LNCaP clone FGC (cell line): Measurements from ENCODE around the gene MYO10.

ENCODE experiments used
- DNase-seq: peaks from one replicate; pipeline ENCODE4 v3.0.0-alpha.2; 2011; ENCODE audit warnings: low read depth
- H3K4me3 ChIP-seq: 2 replicates; pipeline ENCODE4 v1.5.1; 2011; ENCODE audit warnings: mild to moderate bottlenecking, low read depth, low read length, control low read depth
- CTCF ChIP-seq: IDR thresholded peaks from 2 replicates; pipeline ENCODE4 v1.5.1; 2012; ENCODE audit warnings: mild to moderate bottlenecking; ENCODE audit not compliant: control insufficient read depth, insufficient read depth; ENCODE audit errors: extremely low read depth

MYO10 gene

DNA sequence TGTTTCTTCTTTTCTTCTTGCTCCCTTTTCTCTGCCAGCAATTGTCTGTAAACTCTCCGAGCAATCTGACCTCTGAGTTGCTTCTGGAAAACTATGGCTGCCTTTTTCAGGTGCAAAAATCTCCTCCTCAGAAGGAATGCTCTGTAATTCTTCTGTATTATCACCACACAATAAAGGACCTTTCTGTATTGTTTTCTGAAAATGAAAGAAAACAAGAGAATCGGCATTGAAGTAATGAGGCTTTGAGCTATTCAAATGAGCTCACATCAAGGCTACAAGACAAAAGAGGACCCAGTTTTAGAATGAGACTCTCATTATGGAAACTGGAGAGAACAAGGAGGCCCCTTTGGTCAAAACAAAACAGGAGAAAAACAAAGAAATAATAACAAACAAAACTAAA lies 233.1 kb downstream of the MYO10 start:
- H3K4me3 ChIP-seq, result no peak overlapping the region
- no peak for TF ChIP-seq CTCF
- no peak for DNase-seq

DNA sequence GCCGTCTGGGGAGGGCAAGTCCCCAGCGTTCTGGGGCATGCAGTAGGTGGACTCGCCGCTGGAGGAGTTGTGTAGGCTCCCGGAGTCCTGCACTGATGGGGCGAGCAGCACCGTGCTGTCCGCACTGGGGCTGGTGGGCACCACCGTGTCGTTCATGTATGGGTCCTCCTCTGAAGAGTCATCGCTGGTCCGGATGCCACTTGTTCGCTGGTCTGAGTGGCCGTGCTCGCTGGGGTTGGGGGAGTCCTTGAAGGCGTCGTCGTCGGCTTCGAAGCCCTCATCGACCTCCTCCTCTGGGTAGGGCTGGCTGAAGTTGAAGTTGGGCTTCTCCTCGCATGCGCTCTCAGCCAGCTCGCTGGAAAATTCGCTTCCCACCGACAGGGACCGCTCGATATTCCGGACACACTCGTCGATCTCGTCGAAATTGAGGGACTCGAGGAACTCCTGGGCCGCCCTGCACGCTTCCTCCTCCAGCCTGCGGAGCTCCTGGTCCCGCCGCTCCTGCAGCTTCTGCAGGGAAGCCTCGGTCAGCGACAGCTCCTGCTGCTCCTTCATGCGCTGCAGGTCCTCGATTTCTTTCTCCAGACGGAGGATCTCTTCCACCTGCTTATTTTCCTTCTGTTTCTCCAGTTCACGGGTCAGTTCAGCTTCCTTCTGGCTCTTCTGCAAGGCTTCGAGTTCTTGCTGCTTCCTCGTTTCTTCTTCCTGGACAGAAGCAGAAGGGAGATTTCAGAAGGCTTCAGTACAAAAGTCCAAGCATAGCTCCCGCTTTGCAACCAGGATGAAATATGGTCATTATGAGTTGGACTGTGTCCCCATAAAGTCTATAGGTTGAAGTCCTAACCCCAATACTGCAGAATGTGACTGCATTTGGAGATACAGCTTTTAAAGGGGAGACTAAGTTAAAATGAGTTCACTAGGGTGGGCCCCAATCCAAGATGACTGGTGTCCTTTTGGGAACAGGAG lies 234.7 kb downstream of the MYO10 start:
- no peak for TF ChIP-seq CTCF
- no peak overlapping the region for H3K4me3 ChIP-seq
- DNase-seq, result no peak

GRCh38 chr5:16700081-16700480 lies 236.0 kb downstream of the MYO10 start:
- H3K4me3 ChIP-seq, result no peak overlapping the region
- no peak for TF ChIP-seq CTCF

DNA sequence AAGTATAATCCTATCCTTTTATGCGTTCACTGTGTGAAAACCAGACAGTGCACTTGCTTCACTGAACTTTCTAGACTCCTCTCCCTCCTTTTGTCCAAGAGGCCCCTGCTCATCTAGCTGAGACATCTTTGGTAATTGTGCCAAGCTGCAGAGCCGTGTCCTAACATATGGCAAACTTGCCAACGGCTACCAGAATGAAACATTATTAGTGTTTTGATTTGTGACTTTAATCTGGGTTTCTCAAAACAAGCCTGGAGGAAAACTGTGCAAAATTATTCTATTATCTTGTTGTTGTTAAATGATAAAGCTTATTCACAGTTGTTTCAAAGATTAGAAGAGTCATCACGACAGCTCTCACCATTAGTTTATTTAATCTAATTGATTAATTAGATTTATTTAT lies 240.3 kb downstream of the MYO10 start:
- H3K4me3 ChIP-seq, result no peak overlapping the region
- no peak for DNase-seq
- TF ChIP-seq CTCF, result no peak

More at GRCh38 chr5:16700081-16700480, 236.0 kb downstream of the MYO10 start:
- DNase-seq, result no peak

DNA sequence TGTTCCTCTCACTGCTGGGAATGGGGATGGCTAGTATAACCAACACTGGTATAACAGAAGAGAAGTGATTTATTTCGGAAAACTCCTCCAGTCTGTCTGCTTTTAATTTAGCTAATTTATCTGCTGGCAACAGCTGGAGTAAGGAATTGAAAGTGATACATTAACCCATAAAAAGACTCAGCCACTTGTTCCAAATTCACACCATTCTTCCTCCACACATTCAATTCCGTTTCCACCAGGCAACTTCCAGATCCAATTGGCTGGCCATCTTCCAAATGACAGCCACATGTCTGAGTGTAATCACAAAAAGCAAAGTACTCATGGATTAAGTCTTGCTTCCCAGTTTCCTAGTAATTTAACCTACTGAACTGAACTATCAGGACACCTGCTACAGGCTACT lies 242.2 kb downstream of the MYO10 start:
- no peak overlapping the region for H3K4me3 ChIP-seq
- no peak for DNase-seq
- TF ChIP-seq CTCF, result no peak

DNA sequence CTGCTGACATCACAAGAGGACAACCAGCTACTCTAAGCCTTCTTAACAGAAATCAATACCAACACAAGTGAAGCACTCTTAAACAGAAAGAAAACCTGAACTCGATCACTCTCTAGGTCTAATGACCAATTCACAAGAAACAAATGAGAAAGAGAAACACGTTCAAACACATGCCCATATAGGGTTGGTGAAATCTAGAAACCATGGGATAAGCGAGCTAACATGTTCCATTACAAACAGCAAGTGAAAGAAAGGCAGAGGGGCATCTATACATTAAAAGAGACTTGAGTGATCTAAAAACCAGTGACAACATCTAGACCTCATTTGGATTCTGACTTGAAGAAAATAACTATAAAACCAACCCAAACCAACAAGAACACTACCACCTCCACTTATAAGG lies 244.4 kb downstream of the MYO10 start:
- no peak overlapping the region for H3K4me3 ChIP-seq
- no peak for TF ChIP-seq CTCF
- DNase-seq, result no peak

GRCh38 chr5:16690243-16690852 lies 245.7 kb downstream of the MYO10 start:
- H3K4me3 ChIP-seq, result no peak overlapping the region
- DNase-seq, result no peak
- peak; percentile 64 for TF ChIP-seq CTCF
